Stomach smooth muscle (tissue), 2 donors: Measurements from ENCODE around the gene PCDHA8.
"Not testable (repeated sequence)": the region's sequence is repeated elsewhere in the genome, so short reads cannot be mapped to it uniquely, and the experiment has no call there.

ENCODE experiments used
- H3K27ac ChIP-seq: one replicate; pipeline ENCODE4 v1.7.0; 2013; ENCODE audit warnings: mild to moderate bottlenecking, low read length, inconsistent platforms
- H3K27me3 ChIP-seq, 2 donors: one replicate each; pipeline ENCODE4 v1.7.0; 2013; ENCODE audit warnings: low read length in 2 of 2; ENCODE audit not compliant: insufficient read depth in 2 of 2, control insufficient read depth in 1 of 2
- H3K36me3 ChIP-seq, 2 donors: one replicate each; pipeline ENCODE4 v1.7.0; 2013; ENCODE audit warnings: low read length in 2 of 2; ENCODE audit not compliant: control insufficient read depth in 2 of 2, insufficient read depth in 2 of 2
- H3K4me1 ChIP-seq: one replicate; pipeline ENCODE4 v1.7.0; 2013; ENCODE audit warnings: low read length; ENCODE audit not compliant: control insufficient read depth, insufficient read depth
- H3K4me3 ChIP-seq, 2 donors: one replicate each; pipeline ENCODE4 v1.7.0; 2013; ENCODE audit warnings: low read length in 2 of 2
- H3K9ac ChIP-seq, 2 donors: one replicate each; pipeline ENCODE4 v1.7.0; 2013; ENCODE audit warnings: low read length in 2 of 2, mild to moderate bottlenecking in 1 of 2
- H3K9me3 ChIP-seq, 2 donors: one replicate each; pipeline ENCODE4 v1.7.0; 2013; ENCODE audit warnings: low read length in 2 of 2; ENCODE audit not compliant: control insufficient read depth in 2 of 2
- donor health status: healthy.
- donor health status: Pancreatic carcinoma.

The PCDHA8 gene

GRCh38 chr5:140857177-140857986 lies 16.4 kb downstream of the PCDHA8 start:
- Histone ChIP-seq H3K4me3 (no peak overlapping the region), H3K9ac (no peak overlapping the region), H3K36me3 (no peaks in the 10 kb centered on the region), H3K9me3 (peaks cover 11 to 36% of the 10 kb centered on the region in 2 donors), H3K27me3 (peaks cover 7 to 15% of the 10 kb centered on the region in 2 donors), H3K4me1 (no peaks in the 10 kb centered on the region), H3K27ac (no peak overlapping the region)

GRCh38 chr5:140857987-140858240 lies 16.9 kb downstream of the PCDHA8 start:
- peaks cover 7 to 16% of the 10 kb centered on the region in 2 donors for H3K27me3 ChIP-seq
- H3K9ac ChIP-seq: no peak overlapping the region
- no peak overlapping the region for H3K27ac ChIP-seq
- H3K4me3 ChIP-seq: no peak overlapping the region
- H3K9me3 ChIP-seq: peaks cover 11 to 41% of the 10 kb centered on the region in 2 donors
- no peaks in the 10 kb centered on the region for H3K4me1 ChIP-seq
- no peaks in the 10 kb centered on the region for H3K36me3 ChIP-seq

GRCh38 chr5:140862441-140863295 lies 21.7 kb downstream of the PCDHA8 start:
- Histone ChIP-seq H3K4me1 (no peaks in the 10 kb centered on the region), H3K9ac (no peak overlapping the region), H3K36me3 (no peaks in the 10 kb centered on the region), H3K27me3 (peaks cover 5 to 6% of the 10 kb centered on the region in 2 donors), H3K4me3 (no peak overlapping the region), H3K27ac (no peak overlapping the region), H3K9me3 (peaks cover 9 to 30% of the 10 kb centered on the region in 2 donors)

GRCh38 chr5:140868721-140869554 lies 28.0 kb downstream of the PCDHA8 start, which contains the start of gene PCDHA11:
PCDHA11 (plus strand) TSS chr5:140868957; CDS start chr5:140869104, 147 bp downstream.
- Histone ChIP-seq H3K36me3 (no peaks in the 10 kb centered on the region), H3K27me3 (peaks cover 4 to 24% of the 10 kb centered on the region in 2 donors), H3K9me3 (peaks cover 8 to 21% of the 10 kb centered on the region in 2 donors), H3K9ac (no peak within 1 kb of the TSS), H3K27ac (no peak within 1 kb of the TSS), H3K4me3 (no peak within 1 kb of the TSS), H3K4me1 (no peaks in the 10 kb centered on the region)

GRCh38 chr5:140869555-140869886 lies 28.5 kb downstream of the PCDHA8 start:
- Histone ChIP-seq H3K27me3 (peaks cover 4 to 24% of the 10 kb centered on the region in 2 donors), H3K27ac (no peak overlapping the region), H3K4me1 (no peaks in the 10 kb centered on the region), H3K9ac (no peak overlapping the region), H3K36me3 (no peaks in the 10 kb centered on the region), H3K9me3 (peaks cover 8 to 21% of the 10 kb centered on the region in 2 donors), H3K4me3 (no peak overlapping the region)

GRCh38 chr5:140870221-140871201 lies 29.5 kb downstream of the PCDHA8 start:
- Histone ChIP-seq H3K9ac (no peak overlapping the region), H3K9me3 (peaks cover 12 to 21% of the 10 kb centered on the region in 2 donors), H3K36me3 (no peaks in the 10 kb centered on the region), H3K4me3 (no peak overlapping the region), H3K27ac (no peak overlapping the region), H3K27me3 (peaks cover 4 to 27% of the 10 kb centered on the region in 2 donors), H3K4me1 (no peaks in the 10 kb centered on the region)

- Histone ChIP-seq H3K36me3 (no peaks in the 10 kb centered on the region), H3K27me3 (peaks cover 7 to 17% of the 10 kb centered on the region in 2 donors), H3K27ac (no peak within 1 kb of the TSS), H3K9ac (no peak within 1 kb of the TSS), H3K9me3 (peaks cover 13 to 16% of the 10 kb centered on the region in 2 donors), H3K4me1 (no peaks in the 10 kb centered on the region), H3K4me3 (no peak within 1 kb of the TSS)
Measured at GRCh38 chr5:140875085-140876065, 34.4 kb downstream of the PCDHA8 start, which contains the start of gene PCDHA12. PCDHA12 (plus strand) TSS chr5:140875308; CDS start chr5:140875473, 165 bp downstream.

GRCh38 chr5:140876541-140877261 lies 35.7 kb downstream of the PCDHA8 start:
- H3K27me3 ChIP-seq: peaks cover 3 to 10% of the 10 kb centered on the region in 2 donors

More at GRCh38 chr5:140876541-140877261, 35.7 kb downstream of the PCDHA8 start:
- H3K9me3 ChIP-seq: peaks cover 11 to 12% of the 10 kb centered on the region in 2 donors
- H3K27ac ChIP-seq, H3K9ac ChIP-seq, H3K4me3 ChIP-seq, H3K4me1 ChIP-seq, H3K36me3 ChIP-seq: not testable (repeated sequence)
